ENCODE measurements around the gene UBE2F.

DNA sequence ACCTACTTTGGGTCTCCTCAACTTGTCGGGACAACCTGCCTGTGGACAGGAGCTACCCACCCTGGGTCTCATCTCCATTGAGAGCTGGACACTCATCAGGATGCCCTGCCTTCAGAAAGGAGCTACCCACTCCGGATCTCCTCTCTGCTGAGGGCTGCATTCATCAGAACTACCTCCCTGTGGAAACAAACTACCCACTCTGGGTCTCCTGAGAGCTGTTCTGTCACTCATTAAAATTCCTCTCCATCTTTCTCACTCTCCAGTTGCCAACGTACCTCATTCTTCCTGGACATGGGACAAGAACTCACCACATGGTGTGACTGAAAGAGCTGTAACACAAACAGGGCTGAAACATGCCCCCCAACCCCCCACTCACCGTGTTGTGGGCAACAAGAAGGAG lies 22.5 kb upstream of the UBE2F start:
- TF ChIP-seq, protein P1, sequence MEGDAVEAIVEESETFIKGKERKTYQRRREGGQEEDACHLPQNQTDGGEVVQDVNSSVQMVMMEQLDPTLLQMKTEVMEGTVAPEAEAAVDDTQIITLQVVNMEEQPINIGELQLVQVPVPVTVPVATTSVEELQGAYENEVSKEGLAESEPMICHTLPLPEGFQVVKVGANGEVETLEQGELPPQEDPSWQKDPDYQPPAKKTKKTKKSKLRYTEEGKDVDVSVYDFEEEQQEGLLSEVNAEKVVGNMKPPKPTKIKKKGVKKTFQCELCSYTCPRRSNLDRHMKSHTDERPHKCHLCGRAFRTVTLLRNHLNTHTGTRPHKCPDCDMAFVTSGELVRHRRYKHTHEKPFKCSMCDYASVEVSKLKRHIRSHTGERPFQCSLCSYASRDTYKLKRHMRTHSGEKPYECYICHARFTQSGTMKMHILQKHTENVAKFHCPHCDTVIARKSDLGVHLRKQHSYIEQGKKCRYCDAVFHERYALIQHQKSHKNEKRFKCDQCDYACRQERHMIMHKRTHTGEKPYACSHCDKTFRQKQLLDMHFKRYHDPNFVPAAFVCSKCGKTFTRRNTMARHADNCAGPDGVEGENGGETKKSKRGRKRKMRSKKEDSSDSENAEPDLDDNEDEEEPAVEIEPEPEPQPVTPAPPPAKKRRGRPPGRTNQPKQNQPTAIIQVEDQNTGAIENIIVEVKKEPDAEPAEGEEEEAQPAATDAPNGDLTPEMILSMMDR (IDR thresholded peaks at IDR 0.05; ENCODE audit: borderline replicate concordance, extremely low read depth, low read length, poor library complexity, severe bottlenecking): no peak
- no peak for TF ChIP-seq EZH2 (IDR thresholded peaks at IDR 0.05; ENCODE audit: borderline replicate concordance, low read depth, low read length, severe bottlenecking)

Measured in DND-41 (cell line).